ENCODE data around the gene IL12RB2. TPM values are rescaled to one million over a fixed set of nuclear protein-coding genes. Genes with fewer than 3 reads are reported as not detected.
A peak's percentile ranks its signal among the peaks of the same experiment; 100 is the strongest.

IL12RB2 gene
- polyA plus RNA-seq, 1 donor: 1.1 TPM

- Histone ChIP-seq H3K27ac (ENCODE audit: low read length) (peak overlapping the region; percentile 19), H3K9me3 (ENCODE audit: control insufficient read depth, low read depth, low read length) (no peaks in the 10 kb centered on the region), H3K4me1 (ENCODE audit: control insufficient read depth, insufficient read depth, low read length) (peaks cover 13% of the 10 kb centered on the region), H3K36me3 (ENCODE audit: control insufficient read depth, insufficient read depth, low read length) (no peaks in the 10 kb centered on the region), H3K27me3 (ENCODE audit: control insufficient read depth, insufficient read depth, low read length) (no peaks in the 10 kb centered on the region), H3K4me3 (ENCODE audit: low read length) (no peak overlapping the region)
- WGBS (ENCODE audit: insufficient coverage, low lambda C conversion rate): 58% methylated on average over 3 of the region's 5 CpGs
- DNase-seq: peak in 1 of 2 donors; percentile 40
Measured at GRCh38 chr1:67280696-67281095, 27.0 kb upstream of the IL12RB2 start.

GRCh38 chr1:67281244-67281643, 26.4 kb upstream of the IL12RB2 start:
- H3K27ac ChIP-seq (ENCODE audit: low read length): peak overlapping the region; percentile 19
- H3K4me1 ChIP-seq (ENCODE audit: control insufficient read depth, insufficient read depth, low read length): peaks cover 13% of the 10 kb centered on the region
- H3K27me3 ChIP-seq (ENCODE audit: control insufficient read depth, insufficient read depth, low read length): no peaks in the 10 kb centered on the region
- WGBS (ENCODE audit: insufficient coverage, low lambda C conversion rate): no CpG with 5 or more reads among the region's 3 CpGs
- H3K9me3 ChIP-seq (ENCODE audit: control insufficient read depth, low read depth, low read length): no peaks in the 10 kb centered on the region
- H3K4me3 ChIP-seq (ENCODE audit: low read length): no peak overlapping the region
- peak; percentile 47 to 80 for DNase-seq
- no peaks in the 10 kb centered on the region for H3K36me3 ChIP-seq (ENCODE audit: control insufficient read depth, insufficient read depth, low read length)

DNA sequence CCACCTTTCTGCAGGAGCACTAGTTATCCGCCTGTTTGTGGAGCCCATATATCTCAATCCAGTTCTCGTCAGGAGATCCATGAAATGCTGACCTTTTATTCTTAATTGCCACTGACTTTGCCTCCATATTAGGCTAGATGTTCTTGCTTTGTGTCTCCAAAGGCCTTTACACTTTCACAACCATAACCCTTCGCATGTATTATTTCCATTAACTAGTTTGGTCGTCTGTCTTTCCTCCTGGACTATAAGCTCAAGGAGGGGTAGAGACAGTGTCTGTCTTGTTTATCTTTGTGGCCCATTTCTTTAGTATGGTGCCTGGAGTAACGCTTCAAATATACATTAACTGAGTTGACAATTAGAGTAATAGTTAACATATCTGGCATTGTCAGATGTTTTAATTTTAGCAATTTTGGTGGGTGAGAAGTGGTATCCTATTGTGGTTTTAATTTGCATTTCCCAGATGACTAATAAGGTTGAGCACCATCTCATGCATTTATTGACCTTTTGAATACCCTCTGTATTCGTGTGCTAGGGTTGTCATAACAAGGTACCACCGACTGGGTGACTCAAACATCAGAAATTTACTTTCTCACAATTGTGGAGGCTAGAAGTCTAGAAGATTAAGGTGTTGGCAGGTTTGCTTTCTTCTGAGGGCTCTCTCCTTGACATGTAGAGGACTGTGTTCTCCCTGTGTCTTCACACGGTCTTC, 21.7 kb upstream of the IL12RB2 start:
- no peak overlapping the region for H3K4me3 ChIP-seq (ENCODE audit: low read length)
- no peaks in the 10 kb centered on the region for H3K9me3 ChIP-seq (ENCODE audit: control insufficient read depth, low read depth, low read length)
- H3K4me1 ChIP-seq (ENCODE audit: control insufficient read depth, insufficient read depth, low read length): peaks cover 6% of the 10 kb centered on the region
- WGBS (ENCODE audit: insufficient coverage, low lambda C conversion rate): 100% methylated on average over 2 of the region's 8 CpGs
- no peaks in the 10 kb centered on the region for H3K36me3 ChIP-seq (ENCODE audit: control insufficient read depth, insufficient read depth, low read length)
- no peaks in the 10 kb centered on the region for H3K27me3 ChIP-seq (ENCODE audit: control insufficient read depth, insufficient read depth, low read length)
- no peak overlapping the region for H3K27ac ChIP-seq (ENCODE audit: low read length)
- DNase-seq: no peak

DNA sequence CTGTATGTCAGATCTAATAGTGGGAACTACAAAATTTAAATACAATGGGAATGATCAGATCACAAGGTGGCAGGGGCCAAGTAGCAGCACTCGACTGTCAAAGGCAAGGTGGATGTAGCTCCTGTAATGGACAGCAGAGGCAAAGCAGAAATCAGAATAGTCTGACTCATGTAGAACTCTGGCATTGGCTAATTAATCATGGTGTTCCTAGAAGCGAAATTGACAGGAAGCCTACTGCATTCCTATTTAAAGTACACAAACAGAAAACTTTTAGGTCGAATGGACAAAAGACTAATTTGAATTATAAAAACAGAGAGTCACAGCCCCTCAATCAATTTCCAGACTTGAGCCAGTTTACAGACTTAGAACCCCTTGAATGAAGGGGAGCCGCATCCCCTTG, 17.4 kb upstream of the IL12RB2 start:
- DNase-seq: no peak
- H3K27me3 ChIP-seq (ENCODE audit: control insufficient read depth, insufficient read depth, low read length): no peaks in the 10 kb centered on the region
- WGBS (ENCODE audit: insufficient coverage, low lambda C conversion rate): no CpG with 5 or more reads among the region's 4 CpGs

GRCh38 chr1:67294836-67295617, 12.6 kb upstream of the IL12RB2 start:
- Histone ChIP-seq H3K4me1 (ENCODE audit: control insufficient read depth, insufficient read depth, low read length) (no peaks in the 10 kb centered on the region), H3K9me3 (ENCODE audit: control insufficient read depth, low read depth, low read length) (no peaks in the 10 kb centered on the region), H3K27ac (ENCODE audit: low read length) (no peak overlapping the region), H3K4me3 (ENCODE audit: low read length) (no peak overlapping the region), H3K36me3 (ENCODE audit: control insufficient read depth, insufficient read depth, low read length) (no peaks in the 10 kb centered on the region), H3K27me3 (ENCODE audit: control insufficient read depth, insufficient read depth, low read length) (no peaks in the 10 kb centered on the region)
- 100% methylated on average over 3 of the region's 9 CpGs for WGBS (ENCODE audit: insufficient coverage, low lambda C conversion rate)
- DNase-seq: no peak

More for the DNA sequence above, 17.4 kb upstream of the IL12RB2 start:
- Histone ChIP-seq H3K9me3 (ENCODE audit: control insufficient read depth, low read depth, low read length) (no peaks in the 10 kb centered on the region), H3K4me1 (ENCODE audit: control insufficient read depth, insufficient read depth, low read length) (no peaks in the 10 kb centered on the region), H3K27ac (ENCODE audit: low read length) (no peak overlapping the region), H3K36me3 (ENCODE audit: control insufficient read depth, insufficient read depth, low read length) (no peaks in the 10 kb centered on the region), H3K4me3 (ENCODE audit: low read length) (no peak overlapping the region)

GRCh38 chr1:67298762-67299161, 8.9 kb upstream of the IL12RB2 start:
- H3K4me3 ChIP-seq (ENCODE audit: low read length): no peak overlapping the region
- no peaks in the 10 kb centered on the region for H3K27me3 ChIP-seq (ENCODE audit: control insufficient read depth, insufficient read depth, low read length)
- H3K27ac ChIP-seq (ENCODE audit: low read length): no peak overlapping the region
- DNase-seq: no peak
- no peaks in the 10 kb centered on the region for H3K36me3 ChIP-seq (ENCODE audit: control insufficient read depth, insufficient read depth, low read length)
- no peaks in the 10 kb centered on the region for H3K9me3 ChIP-seq (ENCODE audit: control insufficient read depth, low read depth, low read length)
- no peaks in the 10 kb centered on the region for H3K4me1 ChIP-seq (ENCODE audit: control insufficient read depth, insufficient read depth, low read length)
- no CpG with 5 or more reads among the region's 2 CpGs for WGBS (ENCODE audit: insufficient coverage, low lambda C conversion rate)

- no peak overlapping the region for H3K27ac ChIP-seq (ENCODE audit: low read length)
- WGBS (ENCODE audit: insufficient coverage, low lambda C conversion rate): no CpG with 5 or more reads among the region's 7 CpGs
- DNase-seq: no peak
- no peaks in the 10 kb centered on the region for H3K27me3 ChIP-seq (ENCODE audit: control insufficient read depth, insufficient read depth, low read length)
- H3K4me1 ChIP-seq (ENCODE audit: control insufficient read depth, insufficient read depth, low read length): no peaks in the 10 kb centered on the region
- no peaks in the 10 kb centered on the region for H3K36me3 ChIP-seq (ENCODE audit: control insufficient read depth, insufficient read depth, low read length)
- no peak overlapping the region for H3K4me3 ChIP-seq (ENCODE audit: low read length)
- no peaks in the 10 kb centered on the region for H3K9me3 ChIP-seq (ENCODE audit: control insufficient read depth, low read depth, low read length)
Measured at GRCh38 chr1:67299296-67299695, 8.4 kb upstream of the IL12RB2 start.

GRCh38 chr1:67300561-67300960, 7.1 kb upstream of the IL12RB2 start:
- Histone ChIP-seq H3K36me3 (ENCODE audit: control insufficient read depth, insufficient read depth, low read length) (no peaks in the 10 kb centered on the region), H3K4me1 (ENCODE audit: control insufficient read depth, insufficient read depth, low read length) (no peaks in the 10 kb centered on the region), H3K4me3 (ENCODE audit: low read length) (no peak overlapping the region), H3K9me3 (ENCODE audit: control insufficient read depth, low read depth, low read length) (no peaks in the 10 kb centered on the region), H3K27ac (ENCODE audit: low read length) (no peak overlapping the region), H3K27me3 (ENCODE audit: control insufficient read depth, insufficient read depth, low read length) (no peaks in the 10 kb centered on the region)
- whole genome bisulfite sequencing (ENCODE audit: insufficient coverage, low lambda C conversion rate): 54% methylated on average over 1 of the region's 2 CpGs
- no peak for DNase-seq

DNA sequence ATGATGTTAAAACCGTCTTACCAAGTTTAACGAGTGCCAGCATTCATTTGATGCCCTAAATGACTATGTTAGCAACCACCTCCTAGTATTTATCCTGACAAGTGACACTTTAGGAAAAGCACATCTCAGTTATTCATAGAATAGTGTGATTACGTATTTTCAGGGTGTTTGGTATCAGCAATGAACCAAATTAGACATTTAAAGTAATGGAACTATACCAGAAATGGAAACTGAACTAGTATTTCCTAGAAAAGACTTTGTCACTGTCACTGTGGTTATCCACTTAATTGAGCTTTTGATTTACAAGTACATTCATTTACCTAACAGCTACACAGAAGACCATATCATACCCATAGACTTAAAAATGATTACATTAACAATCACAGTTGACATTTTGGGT, 3.6 kb upstream of the IL12RB2 start:
- Histone ChIP-seq H3K4me1 (ENCODE audit: control insufficient read depth, insufficient read depth, low read length) (no peaks in the 10 kb centered on the region), H3K4me3 (ENCODE audit: low read length) (no peak overlapping the region), H3K27me3 (ENCODE audit: control insufficient read depth, insufficient read depth, low read length) (peaks cover 16% of the 10 kb centered on the region), H3K27ac (ENCODE audit: low read length) (no peak overlapping the region), H3K36me3 (ENCODE audit: control insufficient read depth, insufficient read depth, low read length) (no peaks in the 10 kb centered on the region), H3K9me3 (ENCODE audit: control insufficient read depth, low read depth, low read length) (no peaks in the 10 kb centered on the region)
- WGBS (ENCODE audit: insufficient coverage, low lambda C conversion rate): 90% methylated on average over 1 of the region's 3 CpGs
- no peak for DNase-seq

GRCh38 chr1:67306547-67306946, 1.1 kb upstream of the IL12RB2 start:
- H3K4me3 ChIP-seq (ENCODE audit: low read length): no peak overlapping the region

More at GRCh38 chr1:67306547-67306946, 1.1 kb upstream of the IL12RB2 start:
- no peak for DNase-seq
- no peaks in the 10 kb centered on the region for H3K36me3 ChIP-seq (ENCODE audit: control insufficient read depth, insufficient read depth, low read length)
- H3K27me3 ChIP-seq (ENCODE audit: control insufficient read depth, insufficient read depth, low read length): peaks cover 16% of the 10 kb centered on the region
- no peaks in the 10 kb centered on the region for H3K9me3 ChIP-seq (ENCODE audit: control insufficient read depth, low read depth, low read length)
- H3K4me1 ChIP-seq (ENCODE audit: control insufficient read depth, insufficient read depth, low read length): no peaks in the 10 kb centered on the region
- H3K27ac ChIP-seq (ENCODE audit: low read length): no peak overlapping the region
- 100% methylated on average over 1 of the region's 7 CpGs for WGBS (ENCODE audit: insufficient coverage, low lambda C conversion rate)

Data from large intestine (tissue), 3 donors.